HFFc6 (cell line): ENCODE data around the gene ONECUT2. TPM values are rescaled to one million over a fixed set of nuclear protein-coding genes. Genes with fewer than 3 reads are reported as not detected.

Experiments used
- DNase-seq: peaks from one replicate; pipeline ENCODE4 v3.0.0-alpha.2; 2018
- H3K27ac Mint-ChIP-seq: 2 replicates; pipeline ENCODE4 v1.8.0; 2020; ENCODE audit warnings: mild to moderate bottlenecking, mixed read lengths
- H3K27me3 Mint-ChIP-seq: 2 replicates; pipeline ENCODE4 v1.8.0; 2021; ENCODE audit warnings: mild to moderate bottlenecking, moderate library complexity, mixed read lengths; ENCODE audit not compliant: insufficient read depth
- H3K36me3 Mint-ChIP-seq: 2 replicates; pipeline ENCODE4 v1.8.0; 2021; ENCODE audit warnings: low read depth, mixed read lengths
- H3K4me1 Mint-ChIP-seq: 2 replicates; pipeline ENCODE4 v1.8.0; 2020; ENCODE audit warnings: low read depth, mixed read lengths
- H3K4me3 Mint-ChIP-seq: 2 replicates; pipeline ENCODE4 v1.8.0; 2020; ENCODE audit warnings: mild to moderate bottlenecking, moderate library complexity, mixed read lengths
- H3K9me3 Mint-ChIP-seq: 2 replicates; pipeline ENCODE4 v1.8.0; 2020; ENCODE audit warnings: mild to moderate bottlenecking, mixed read lengths
- CTCF ChIP-seq: fragments of 200-600 bp; sonication (generic); IDR thresholded peaks from 2 replicates; pipeline ENCODE4 v1.5.0; 2021; ENCODE audit warnings: antibody characterized with exemption, mild to moderate bottlenecking
- total RNA-seq, 6 experiments: library from RNA; stranded (reverse); fragmentation: NEBNext Ultra II Directional; extraction: Animal tissue kit (Norgen Biotek cat#: 25700); gene quantifications; 2 replicates in 1 of 6; 3 replicates in 5 of 6; pipeline ENCODE4 v1.2.3, GENCODE V29; 2021

ONECUT2 gene
- total RNA-seq, 6 experiments from 2014 or later: 0.10 to 0.40 (median 0.18) TPM

GRCh38 chr18:57423821-57424220, 11.4 kb upstream of the ONECUT2 start:
- TF ChIP-seq CTCF: no peak
- Mint-ChIP-seq H3K27ac (no peak overlapping the region), H3K4me1 (no peaks in the 10 kb centered on the region), H3K36me3 (no peaks in the 10 kb centered on the region; the same call in 1 of the 2 replicates), H3K27me3 (peaks cover 12% of the 10 kb centered on the region), H3K4me3 (no peak overlapping the region), H3K9me3 (peaks cover under 1% of the 10 kb centered on the region; the same call in 1 of the 2 replicates)
- DNase-seq: no peak

GRCh38 chr18:57425096-57425495, 10.1 kb upstream of the ONECUT2 start:
- H3K27ac Mint-ChIP-seq: no peak overlapping the region
- peaks cover 5% of the 10 kb centered on the region; the same call in 1 of the 2 replicates for H3K36me3 Mint-ChIP-seq
- H3K4me1 Mint-ChIP-seq: peaks cover 11% of the 10 kb centered on the region; the same call in 1 of the 2 replicates
- H3K9me3 Mint-ChIP-seq: peaks cover 4% of the 10 kb centered on the region
- no peak for DNase-seq
- TF ChIP-seq CTCF: no peak
- H3K4me3 Mint-ChIP-seq: no peak overlapping the region
- peaks cover 24% of the 10 kb centered on the region for H3K27me3 Mint-ChIP-seq

- peaks cover 4% of the 10 kb centered on the region for H3K9me3 Mint-ChIP-seq
- peaks cover 11% of the 10 kb centered on the region; the same call in 1 of the 2 replicates for H3K4me1 Mint-ChIP-seq
- H3K27ac Mint-ChIP-seq: no peak overlapping the region
- TF ChIP-seq CTCF: no peak
- peaks cover 5% of the 10 kb centered on the region; the same call in 1 of the 2 replicates for H3K36me3 Mint-ChIP-seq
- no peak overlapping the region for H3K4me3 Mint-ChIP-seq
- no peak for DNase-seq
- peaks cover 33% of the 10 kb centered on the region for H3K27me3 Mint-ChIP-seq
Measured at GRCh38 chr18:57426187-57426586, 9.0 kb upstream of the ONECUT2 start.

- Mint-ChIP-seq H3K4me3 (no peak overlapping the region), H3K27ac (no peak overlapping the region), H3K27me3 (peaks cover 44% of the 10 kb centered on the region), H3K36me3 (peaks cover 5% of the 10 kb centered on the region; the same call in 1 of the 2 replicates), H3K4me1 (peaks cover 11% of the 10 kb centered on the region; the same call in 1 of the 2 replicates), H3K9me3 (peaks cover 4% of the 10 kb centered on the region)
- TF ChIP-seq CTCF: no peak
- no peak for DNase-seq
Measured at GRCh38 chr18:57427429-57428201, 7.6 kb upstream of the ONECUT2 start.

GRCh38 chr18:57428221-57429150, 6.7 kb upstream of the ONECUT2 start:
- H3K36me3 Mint-ChIP-seq: peaks cover 5% of the 10 kb centered on the region; the same call in 1 of the 2 replicates
- H3K4me3 Mint-ChIP-seq: peak overlapping the region; percentile 43; the same call in 1 of the 2 replicates
- H3K27me3 Mint-ChIP-seq: peaks cover 49% of the 10 kb centered on the region
- DNase-seq: no peak
- no peak for TF ChIP-seq CTCF
- H3K27ac Mint-ChIP-seq: no peak overlapping the region
- peaks cover 12% of the 10 kb centered on the region for H3K4me1 Mint-ChIP-seq
- H3K9me3 Mint-ChIP-seq: peaks cover 4% of the 10 kb centered on the region
